GM21360 (cell line): ENCODE measurements around the gene XYLT1.

Experiments
- ATAC-seq: cut with Tn5 transposase; IDR thresholded peaks from one replicate; pipeline ENCODE4 v1.9.1; 2021; ENCODE audit warnings: mild to moderate bottlenecking, moderate library complexity; ENCODE audit not compliant: unreplicated experiment

The XYLT1 gene

GRCh38 chr16:17295948-17296347, 174.8 kb downstream of the XYLT1 start:
- ATAC-seq = no peak

- no peak for ATAC-seq
Observed at GRCh38 chr16:17294856-17295255, 175.9 kb downstream of the XYLT1 start.

GRCh38 chr16:17293813-17294558, 176.8 kb downstream of the XYLT1 start:
- ATAC-seq = no peak

GRCh38 chr16:17291289-17291688, 179.5 kb downstream of the XYLT1 start:
- ATAC-seq = no peak

GRCh38 chr16:17289674-17290635, 180.8 kb downstream of the XYLT1 start:
- ATAC-seq = no peak

GRCh38 chr16:17289050-17289449, 181.7 kb downstream of the XYLT1 start:
- ATAC-seq = no peak

GRCh38 chr16:17287166-17287800, 183.5 kb downstream of the XYLT1 start:
- no peak for ATAC-seq

GRCh38 chr16:17286443-17286842, 184.3 kb downstream of the XYLT1 start:
- no peak for ATAC-seq

GRCh38 chr16:17283016-17283415, 187.7 kb downstream of the XYLT1 start:
- ATAC-seq = no peak

GRCh38 chr16:17282247-17282646, 188.5 kb downstream of the XYLT1 start:
- ATAC-seq = no peak

- no peak for ATAC-seq
Observed at GRCh38 chr16:17281052-17281451, 189.7 kb downstream of the XYLT1 start.

GRCh38 chr16:17278988-17279387, 191.8 kb downstream of the XYLT1 start:
- ATAC-seq = no peak

GRCh38 chr16:17277981-17278381, 192.8 kb downstream of the XYLT1 start:
- ATAC-seq = no peak

- ATAC-seq = no peak
Observed at GRCh38 chr16:17276610-17277009, 194.2 kb downstream of the XYLT1 start.

- no peak for ATAC-seq
Observed at GRCh38 chr16:17276010-17276530, 194.7 kb downstream of the XYLT1 start.

GRCh38 chr16:17275076-17276009, 195.4 kb downstream of the XYLT1 start:
- no peak for ATAC-seq

GRCh38 chr16:17273142-17273561, 197.6 kb downstream of the XYLT1 start:
- ATAC-seq = no peak

GRCh38 chr16:17272716-17273115, 198.0 kb downstream of the XYLT1 start:
- ATAC-seq = no peak

GRCh38 chr16:17271687-17272086, 199.1 kb downstream of the XYLT1 start:
- no peak for ATAC-seq

- ATAC-seq = no peak
Observed at GRCh38 chr16:17270683-17271109, 200.1 kb downstream of the XYLT1 start.
